Measurements from ENCODE around the gene TPM2. TPM values are rescaled to one million over a fixed set of nuclear protein-coding genes. Genes with fewer than 3 reads are reported as not detected.

The TPM2 gene
- total RNA-seq, 1 donor from 2014 or later: 1,070 TPM

DNA sequence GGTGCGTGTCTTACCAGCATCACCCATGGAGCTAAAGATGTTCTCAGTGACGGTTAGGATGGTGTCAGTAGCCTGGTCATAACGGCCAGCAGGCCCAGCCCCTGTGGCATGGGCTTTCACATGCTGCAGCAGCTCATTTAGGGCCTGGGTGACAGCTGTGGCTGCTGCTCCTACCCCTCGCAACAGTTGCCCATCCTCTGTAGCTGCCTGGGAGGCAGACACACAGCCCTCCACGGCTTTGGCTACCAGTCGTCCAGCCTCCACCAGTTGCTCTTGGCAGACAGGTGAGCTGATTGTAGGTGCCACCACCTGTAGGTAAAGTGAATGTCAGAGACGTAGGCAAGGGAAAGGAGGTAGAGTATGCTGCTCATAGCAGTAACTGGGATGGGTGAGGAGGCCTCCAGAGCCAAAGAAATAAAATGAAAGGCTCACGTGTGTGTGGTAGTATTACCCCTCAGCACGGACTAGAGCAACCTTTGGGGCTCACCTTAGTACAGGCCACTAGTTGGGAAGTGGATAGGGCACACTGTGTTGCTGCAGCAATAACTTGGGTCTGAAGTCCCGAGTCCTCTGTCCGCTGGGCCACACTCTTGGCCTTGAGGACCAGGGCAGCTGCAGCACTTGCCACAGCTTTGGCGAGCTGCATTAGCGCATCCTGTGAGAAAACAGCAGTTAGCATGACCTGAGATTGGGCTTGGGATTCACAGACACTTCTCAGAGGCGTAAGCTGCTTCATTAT lies 27.6 kb upstream of the TPM2 start:
- Histone ChIP-seq H3K36me3 (peaks cover 100% of the 10 kb centered on the region), H3K27ac (replicated peaks) (no peak overlapping the region), H3K4me1 (no peaks in the 10 kb centered on the region), H3K4me3 (no peak overlapping the region), H3K9me3 (replicated peaks) (no peaks in the 10 kb centered on the region), H3K27me3 (ENCODE audit: low read depth) (no peaks in the 10 kb centered on the region)
- DNase-seq: no peak
- TF ChIP-seq, protein P1, sequence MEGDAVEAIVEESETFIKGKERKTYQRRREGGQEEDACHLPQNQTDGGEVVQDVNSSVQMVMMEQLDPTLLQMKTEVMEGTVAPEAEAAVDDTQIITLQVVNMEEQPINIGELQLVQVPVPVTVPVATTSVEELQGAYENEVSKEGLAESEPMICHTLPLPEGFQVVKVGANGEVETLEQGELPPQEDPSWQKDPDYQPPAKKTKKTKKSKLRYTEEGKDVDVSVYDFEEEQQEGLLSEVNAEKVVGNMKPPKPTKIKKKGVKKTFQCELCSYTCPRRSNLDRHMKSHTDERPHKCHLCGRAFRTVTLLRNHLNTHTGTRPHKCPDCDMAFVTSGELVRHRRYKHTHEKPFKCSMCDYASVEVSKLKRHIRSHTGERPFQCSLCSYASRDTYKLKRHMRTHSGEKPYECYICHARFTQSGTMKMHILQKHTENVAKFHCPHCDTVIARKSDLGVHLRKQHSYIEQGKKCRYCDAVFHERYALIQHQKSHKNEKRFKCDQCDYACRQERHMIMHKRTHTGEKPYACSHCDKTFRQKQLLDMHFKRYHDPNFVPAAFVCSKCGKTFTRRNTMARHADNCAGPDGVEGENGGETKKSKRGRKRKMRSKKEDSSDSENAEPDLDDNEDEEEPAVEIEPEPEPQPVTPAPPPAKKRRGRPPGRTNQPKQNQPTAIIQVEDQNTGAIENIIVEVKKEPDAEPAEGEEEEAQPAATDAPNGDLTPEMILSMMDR (IDR thresholded peaks at IDR 0.05; ENCODE audit: borderline replicate concordance): no peak
- intact Hi-C loops (cut with micrococcal nuclease): no loop called here

- H3K27me3 ChIP-seq (ENCODE audit: low read depth): no peaks in the 10 kb centered on the region
- no peak overlapping the region for H3K27ac ChIP-seq (replicated peaks)
- H3K4me1 ChIP-seq: peaks cover 7% of the 10 kb centered on the region
- intact Hi-C loops (cut with micrococcal nuclease): no loop called here
- no peak for DNase-seq
- peaks cover 100% of the 10 kb centered on the region for H3K36me3 ChIP-seq
- H3K4me3 ChIP-seq: no peak overlapping the region
- TF ChIP-seq, protein P1 (IDR thresholded peaks at IDR 0.05; ENCODE audit: borderline replicate concordance): no peak
- H3K9me3 ChIP-seq (replicated peaks): no peaks in the 10 kb centered on the region
Measured at GRCh38 chr9:35716230-35716629, 26.5 kb upstream of the TPM2 start.

DNA sequence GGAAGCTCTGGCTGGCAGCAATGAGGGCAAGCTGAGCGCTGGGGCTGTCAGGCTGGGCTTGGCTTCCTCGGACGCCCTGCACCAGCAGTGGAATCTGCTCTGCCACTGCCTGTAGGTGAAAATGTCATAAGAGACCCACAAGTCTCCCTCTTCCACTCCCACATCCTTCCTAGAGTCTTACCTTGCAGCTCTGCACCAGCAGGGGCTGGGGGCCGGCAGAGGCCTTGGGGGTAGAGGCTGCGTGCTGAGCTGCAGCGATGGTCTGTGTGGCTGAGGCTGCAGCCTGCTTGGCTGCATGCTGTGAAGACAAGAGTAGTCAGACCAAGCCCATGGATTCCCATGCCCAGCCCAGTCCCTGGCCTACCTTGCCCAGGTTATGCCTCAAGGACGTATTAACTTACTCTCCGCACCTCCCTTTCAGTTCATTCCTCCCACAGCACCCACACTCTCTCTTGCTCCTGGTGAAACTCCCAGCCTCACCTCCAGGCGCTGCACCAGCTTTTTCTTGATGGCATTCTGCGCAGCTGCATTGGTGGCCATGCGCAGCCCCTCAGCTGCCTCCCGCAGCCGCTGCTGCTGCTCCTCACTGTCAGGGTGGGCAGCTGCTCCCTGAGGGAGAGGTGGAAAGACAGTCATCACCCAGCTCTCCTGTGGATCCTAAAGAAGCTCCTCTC lies 25.0 kb upstream of the TPM2 start:
- H3K9me3 ChIP-seq (replicated peaks): no peaks in the 10 kb centered on the region
- H3K4me3 ChIP-seq: no peak overlapping the region
- no peak overlapping the region for H3K27ac ChIP-seq (replicated peaks)
- TF ChIP-seq, protein P1 (IDR thresholded peaks at IDR 0.05; ENCODE audit: borderline replicate concordance): no peak
- H3K4me1 ChIP-seq: peaks cover 14% of the 10 kb centered on the region
- H3K36me3 ChIP-seq: peaks cover 100% of the 10 kb centered on the region
- intact Hi-C loops (cut with micrococcal nuclease): no loop called here
- H3K27me3 ChIP-seq (ENCODE audit: low read depth): no peaks in the 10 kb centered on the region
- DNase-seq: no peak

- no peak overlapping the region for H3K27ac ChIP-seq (replicated peaks)
- no peaks in the 10 kb centered on the region for H3K27me3 ChIP-seq (ENCODE audit: low read depth)
- peaks cover 99% of the 10 kb centered on the region for H3K36me3 ChIP-seq
- no peaks in the 10 kb centered on the region for H3K9me3 ChIP-seq (replicated peaks)
- H3K4me3 ChIP-seq: no peak overlapping the region
- DNase-seq: no peak
- peaks cover 14% of the 10 kb centered on the region for H3K4me1 ChIP-seq
- intact Hi-C loops (cut with micrococcal nuclease): no loop called here
- TF ChIP-seq, protein P1 (IDR thresholded peaks at IDR 0.05; ENCODE audit: borderline replicate concordance): no peak
Measured at GRCh38 chr9:35714123-35714522, 24.4 kb upstream of the TPM2 start.

- DNase-seq: no peak
- peaks cover 14% of the 10 kb centered on the region for H3K4me1 ChIP-seq
- H3K36me3 ChIP-seq: peaks cover 99% of the 10 kb centered on the region
- TF ChIP-seq, protein P1 (IDR thresholded peaks at IDR 0.05; ENCODE audit: borderline replicate concordance): no peak
- no peak overlapping the region for H3K4me3 ChIP-seq
- H3K9me3 ChIP-seq (replicated peaks): no peaks in the 10 kb centered on the region
- H3K27ac ChIP-seq (replicated peaks): no peak overlapping the region
- no peaks in the 10 kb centered on the region for H3K27me3 ChIP-seq (ENCODE audit: low read depth)
- intact Hi-C loops (cut with micrococcal nuclease): no loop called here
Measured at GRCh38 chr9:35713578-35713977, 23.9 kb upstream of the TPM2 start.

Measured in left ventricle myocardium inferior (tissue), 1 donor.